ENCODE data around the gene TSHZ3.

The TSHZ3 gene

GRCh38 chr19:31338069-31338776 is 11.0 kb downstream of the TSHZ3 start:
- H3K4me1 ChIP-seq: peaks cover 18% of the 10 kb centered on the region
- no peaks in the 10 kb centered on the region for H3K27me3 ChIP-seq (ENCODE audit: low read depth)
- in situ Hi-C loops (cut with MboI; ENCODE audit: low sequenced_read_pairs): no loop called here
- peak in 1 of 2 experiments; percentile 66 for DNase-seq (ENCODE audit: low spot score in 2 of 2)
- no peaks in the 10 kb centered on the region for H3K36me3 ChIP-seq (replicated peaks)
- no peak overlapping the region for H3K4me3 ChIP-seq
- no peaks in the 10 kb centered on the region for H3K9me3 ChIP-seq

DNA sequence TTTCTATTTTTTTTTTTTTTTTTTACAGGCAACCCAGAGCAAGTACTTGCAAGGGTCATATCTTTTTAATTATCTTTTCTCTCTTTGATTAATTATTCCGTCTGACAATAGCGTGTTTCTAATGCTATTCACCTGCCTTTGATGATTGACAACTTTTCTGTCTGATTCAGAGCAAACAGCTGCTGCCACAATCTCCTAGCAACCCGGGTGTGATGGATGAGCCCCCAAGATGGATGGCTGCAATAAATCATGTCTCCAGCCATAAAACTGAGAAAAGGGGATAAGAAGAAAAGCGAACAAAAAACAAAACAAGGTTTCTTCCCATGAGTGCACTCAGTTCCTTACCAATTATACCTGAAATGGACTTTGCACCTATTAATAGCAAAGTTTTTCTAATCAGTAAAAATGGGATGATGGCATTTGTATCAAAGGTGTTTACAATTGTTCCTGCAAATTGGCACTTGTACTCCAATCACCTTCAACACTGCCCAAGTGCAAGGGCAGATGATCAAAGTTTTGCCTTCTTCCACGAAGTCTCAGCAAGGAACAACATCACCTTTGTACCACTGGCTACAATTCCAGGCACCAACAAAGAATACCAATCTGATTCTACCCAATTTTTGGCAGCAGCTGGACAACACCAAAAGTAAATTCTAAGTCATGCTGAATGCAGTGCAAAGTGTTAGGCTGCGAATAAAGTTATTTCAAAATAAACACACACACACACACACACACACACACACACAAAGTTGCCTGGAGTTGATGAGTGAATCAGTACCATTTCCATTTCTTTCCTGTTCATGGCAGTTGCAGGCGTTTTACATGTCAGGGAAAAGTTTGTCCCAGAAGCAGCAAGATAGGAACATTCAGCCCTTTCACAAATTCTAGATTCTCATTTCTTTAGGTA is 12.0 kb downstream of the TSHZ3 start:
- DNase-seq (ENCODE audit: low spot score in 2 of 2): no peak
- Histone ChIP-seq H3K4me3 (no peak overlapping the region), H3K4me1 (peaks cover 18% of the 10 kb centered on the region), H3K36me3 (replicated peaks) (no peaks in the 10 kb centered on the region), H3K27me3 (ENCODE audit: low read depth) (no peaks in the 10 kb centered on the region), H3K9me3 (no peaks in the 10 kb centered on the region)
- in situ Hi-C loops (cut with MboI; ENCODE audit: low sequenced_read_pairs): no loop called here

- Histone ChIP-seq H3K27me3 (ENCODE audit: low read depth) (no peaks in the 10 kb centered on the region), H3K4me1 (peaks cover 16% of the 10 kb centered on the region), H3K9me3 (no peaks in the 10 kb centered on the region), H3K4me3 (no peak overlapping the region), H3K36me3 (replicated peaks) (no peaks in the 10 kb centered on the region)
- in situ Hi-C loops (cut with MboI; ENCODE audit: low sequenced_read_pairs): no loop called here
- DNase-seq (ENCODE audit: low spot score in 2 of 2): no peak
These were observed 13.5 kb downstream of the TSHZ3 start for GRCh38 chr19:31335716-31336115.

GRCh38 chr19:31334849-31335624 is 14.2 kb downstream of the TSHZ3 start:
- no peaks in the 10 kb centered on the region for H3K36me3 ChIP-seq (replicated peaks)
- no peak for DNase-seq (ENCODE audit: low spot score in 2 of 2)
- H3K9me3 ChIP-seq: no peaks in the 10 kb centered on the region
- H3K4me3 ChIP-seq: no peak overlapping the region
- in situ Hi-C loops (cut with MboI; ENCODE audit: low sequenced_read_pairs): no loop called here
- no peaks in the 10 kb centered on the region for H3K27me3 ChIP-seq (ENCODE audit: low read depth)
- H3K4me1 ChIP-seq: peaks cover 15% of the 10 kb centered on the region

DNA sequence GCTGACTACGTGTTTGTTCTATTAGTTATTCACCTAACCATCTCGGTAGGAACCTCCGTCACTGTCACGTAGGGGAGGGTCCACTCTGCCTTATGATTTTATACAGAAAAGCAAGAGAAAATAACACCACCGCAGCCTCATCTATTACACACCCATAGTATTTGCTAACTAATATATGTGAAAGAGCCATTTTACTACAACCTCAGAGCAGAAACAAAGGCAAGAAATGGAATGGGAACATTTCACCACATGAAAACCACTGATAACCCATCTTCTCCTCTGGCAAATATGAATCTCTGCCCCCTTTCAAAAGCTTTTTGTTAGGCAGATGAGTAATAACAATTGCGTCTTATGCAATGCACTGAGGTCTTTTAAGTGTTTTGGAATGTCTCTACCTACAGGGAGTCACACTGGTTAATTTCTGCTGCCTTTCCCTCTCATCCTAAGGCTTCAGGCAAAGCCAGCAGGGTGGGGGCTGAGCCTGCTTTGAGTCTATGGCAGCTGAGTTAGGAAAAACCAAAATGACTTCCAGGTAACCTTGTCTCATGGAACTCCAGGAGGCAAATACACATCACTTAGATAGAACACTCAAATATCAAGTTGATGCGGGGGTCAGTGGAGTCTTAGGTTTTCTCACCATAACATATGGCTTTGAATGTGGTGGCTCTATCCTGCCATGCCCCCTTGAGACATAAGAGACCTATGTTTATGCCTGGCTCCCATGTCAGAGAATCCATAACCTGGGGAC is 15.0 kb downstream of the TSHZ3 start:
- DNase-seq (ENCODE audit: low spot score in 2 of 2): peak; percentile 48 to 77
- in situ Hi-C loops (cut with MboI; ENCODE audit: low sequenced_read_pairs): no loop called here
- H3K4me1 ChIP-seq: peaks cover 12% of the 10 kb centered on the region
- no peaks in the 10 kb centered on the region for H3K27me3 ChIP-seq (ENCODE audit: low read depth)
- H3K4me3 ChIP-seq: no peak overlapping the region
- no peaks in the 10 kb centered on the region for H3K36me3 ChIP-seq (replicated peaks)
- no peaks in the 10 kb centered on the region for H3K9me3 ChIP-seq

GRCh38 chr19:31332096-31332495 is 17.1 kb downstream of the TSHZ3 start:
- Histone ChIP-seq H3K27me3 (ENCODE audit: low read depth) (no peaks in the 10 kb centered on the region), H3K9me3 (no peaks in the 10 kb centered on the region), H3K36me3 (replicated peaks) (no peaks in the 10 kb centered on the region), H3K4me3 (no peak overlapping the region), H3K4me1 (peaks cover 12% of the 10 kb centered on the region)
- DNase-seq (ENCODE audit: low spot score in 2 of 2): no peak
- in situ Hi-C loops (cut with MboI; ENCODE audit: low sequenced_read_pairs): no loop called here

DNA sequence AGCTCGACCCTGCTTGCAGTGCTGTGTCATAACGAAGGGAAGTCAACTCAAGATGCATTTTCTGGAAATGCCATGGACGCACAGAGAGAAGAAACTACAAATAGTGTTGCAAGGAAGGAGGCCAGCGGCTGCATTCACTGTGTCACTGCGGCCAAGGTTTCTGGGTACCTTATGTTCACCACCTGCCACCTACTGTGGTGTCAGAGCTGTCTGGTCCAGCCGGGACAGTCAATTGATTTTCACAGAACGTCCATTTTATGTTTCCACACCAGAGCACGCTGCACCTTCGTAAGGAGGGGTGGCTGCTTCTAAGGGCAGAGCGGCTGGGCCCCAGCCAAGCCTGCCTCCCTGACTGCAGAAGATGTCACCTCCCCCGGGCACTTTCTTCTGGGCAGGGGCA is 17.7 kb downstream of the TSHZ3 start:
- Histone ChIP-seq H3K36me3 (replicated peaks) (no peaks in the 10 kb centered on the region), H3K4me1 (peaks cover 12% of the 10 kb centered on the region), H3K9me3 (no peaks in the 10 kb centered on the region), H3K27me3 (ENCODE audit: low read depth) (no peaks in the 10 kb centered on the region), H3K4me3 (no peak overlapping the region)
- in situ Hi-C loops (cut with MboI; ENCODE audit: low sequenced_read_pairs): no loop called here
- DNase-seq (ENCODE audit: low spot score in 2 of 2): no peak

DNA sequence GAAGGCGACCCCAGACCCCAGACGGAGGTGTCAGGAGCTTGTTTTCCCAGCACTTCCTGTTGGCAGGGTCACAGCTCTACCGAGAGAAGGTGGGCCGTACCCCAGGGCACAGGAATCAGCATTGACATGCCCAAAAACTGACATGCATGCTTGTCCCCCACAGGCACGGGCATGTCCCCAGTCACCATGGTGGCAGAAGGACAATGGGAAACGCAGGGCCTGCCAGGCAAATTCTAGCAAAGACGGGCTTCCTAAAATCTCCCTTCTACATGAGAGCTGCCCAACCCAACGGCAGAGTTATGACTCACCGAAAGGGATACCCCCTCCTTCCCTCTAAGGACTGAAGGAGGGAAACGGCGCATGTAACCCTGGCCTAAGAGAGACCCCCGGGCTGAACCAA is 18.5 kb downstream of the TSHZ3 start:
- H3K36me3 ChIP-seq (replicated peaks): no peaks in the 10 kb centered on the region

DNA sequence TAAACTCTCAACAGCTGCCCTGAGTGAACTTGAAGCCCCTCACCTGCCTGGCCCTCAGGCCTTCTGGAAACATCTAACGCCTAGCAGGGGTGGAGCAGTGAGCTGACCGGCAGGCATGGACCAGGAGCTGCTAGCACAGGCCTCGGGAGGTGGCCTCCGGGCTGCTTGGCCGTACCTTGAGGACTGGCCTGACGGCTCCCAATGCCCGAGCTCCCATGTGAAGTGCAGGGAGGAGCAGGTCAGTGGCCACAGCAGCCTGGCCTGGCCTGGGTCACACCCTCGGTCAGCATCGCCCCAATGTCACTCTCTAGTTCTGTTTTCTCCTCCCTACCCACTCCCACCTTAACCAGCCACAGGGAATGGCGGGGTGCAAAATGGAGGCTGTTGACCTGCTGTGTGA is 19.0 kb downstream of the TSHZ3 start:
- in situ Hi-C loops (cut with MboI; ENCODE audit: low sequenced_read_pairs): no loop called here
- no peak overlapping the region for H3K4me3 ChIP-seq
- peaks cover 12% of the 10 kb centered on the region for H3K4me1 ChIP-seq
- DNase-seq (ENCODE audit: low spot score in 2 of 2): no peak
- H3K9me3 ChIP-seq: no peaks in the 10 kb centered on the region
- no peaks in the 10 kb centered on the region for H3K36me3 ChIP-seq (replicated peaks)
- no peaks in the 10 kb centered on the region for H3K27me3 ChIP-seq (ENCODE audit: low read depth)

More for the DNA sequence above, 18.5 kb downstream of the TSHZ3 start:
- DNase-seq (ENCODE audit: low spot score in 2 of 2): no peak
- no peak overlapping the region for H3K4me3 ChIP-seq
- H3K4me1 ChIP-seq: peaks cover 12% of the 10 kb centered on the region
- H3K9me3 ChIP-seq: no peaks in the 10 kb centered on the region
- in situ Hi-C loops (cut with MboI; ENCODE audit: low sequenced_read_pairs): no loop called here
- no peaks in the 10 kb centered on the region for H3K27me3 ChIP-seq (ENCODE audit: low read depth)

DNA sequence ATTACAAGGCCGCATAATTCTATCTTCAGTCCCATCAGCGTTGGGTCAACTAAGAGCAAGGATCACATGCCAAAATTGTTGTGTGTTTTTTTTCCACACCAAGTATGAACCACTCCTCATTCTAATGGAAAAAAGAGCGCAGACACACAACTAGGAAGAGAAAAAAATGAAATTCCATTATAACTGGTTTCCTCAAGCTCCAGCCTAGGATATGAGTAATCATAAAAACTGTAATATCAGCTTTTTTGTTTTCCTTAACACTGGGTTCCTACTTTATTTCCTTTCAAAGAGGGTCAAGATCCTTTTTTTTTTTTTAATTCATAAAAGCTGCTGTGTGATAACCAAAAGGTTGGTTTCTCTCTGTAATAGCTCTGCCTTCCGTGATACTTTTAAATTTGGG is 19.4 kb downstream of the TSHZ3 start:
- H3K4me3 ChIP-seq: no peak overlapping the region
- peaks cover 11% of the 10 kb centered on the region for H3K4me1 ChIP-seq
- DNase-seq (ENCODE audit: low spot score in 2 of 2): no peak
- in situ Hi-C loops (cut with MboI; ENCODE audit: low sequenced_read_pairs): no loop called here
- no peaks in the 10 kb centered on the region for H3K36me3 ChIP-seq (replicated peaks)
- no peaks in the 10 kb centered on the region for H3K9me3 ChIP-seq
- H3K27me3 ChIP-seq (ENCODE audit: low read depth): no peaks in the 10 kb centered on the region

DNA sequence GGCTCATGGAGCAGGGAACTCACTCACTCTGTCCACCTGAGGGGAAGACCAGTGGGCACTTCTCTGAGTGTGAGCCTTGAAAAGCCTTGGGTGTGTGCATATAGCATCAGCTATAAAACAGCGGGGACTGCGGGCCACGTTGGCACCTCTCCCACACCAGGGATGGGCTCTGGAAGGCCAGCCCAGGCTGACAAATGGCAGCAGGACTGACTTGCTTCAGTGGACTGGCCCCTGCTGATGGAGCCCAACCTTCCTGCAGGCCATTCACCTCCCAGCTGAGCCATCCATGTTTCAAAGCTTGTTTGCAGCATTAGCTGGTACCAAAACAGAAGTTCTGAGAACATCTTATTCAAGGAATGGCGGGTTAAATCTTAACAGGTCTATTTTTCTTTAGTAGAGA is 21.0 kb downstream of the TSHZ3 start:
- no peak for DNase-seq (ENCODE audit: low spot score in 2 of 2)
- H3K27me3 ChIP-seq (ENCODE audit: low read depth): no peaks in the 10 kb centered on the region
- in situ Hi-C loops (cut with MboI; ENCODE audit: low sequenced_read_pairs): no loop called here
- no peaks in the 10 kb centered on the region for H3K36me3 ChIP-seq (replicated peaks)
- no peaks in the 10 kb centered on the region for H3K4me1 ChIP-seq
- no peaks in the 10 kb centered on the region for H3K9me3 ChIP-seq
- H3K4me3 ChIP-seq: no peak overlapping the region

DNA sequence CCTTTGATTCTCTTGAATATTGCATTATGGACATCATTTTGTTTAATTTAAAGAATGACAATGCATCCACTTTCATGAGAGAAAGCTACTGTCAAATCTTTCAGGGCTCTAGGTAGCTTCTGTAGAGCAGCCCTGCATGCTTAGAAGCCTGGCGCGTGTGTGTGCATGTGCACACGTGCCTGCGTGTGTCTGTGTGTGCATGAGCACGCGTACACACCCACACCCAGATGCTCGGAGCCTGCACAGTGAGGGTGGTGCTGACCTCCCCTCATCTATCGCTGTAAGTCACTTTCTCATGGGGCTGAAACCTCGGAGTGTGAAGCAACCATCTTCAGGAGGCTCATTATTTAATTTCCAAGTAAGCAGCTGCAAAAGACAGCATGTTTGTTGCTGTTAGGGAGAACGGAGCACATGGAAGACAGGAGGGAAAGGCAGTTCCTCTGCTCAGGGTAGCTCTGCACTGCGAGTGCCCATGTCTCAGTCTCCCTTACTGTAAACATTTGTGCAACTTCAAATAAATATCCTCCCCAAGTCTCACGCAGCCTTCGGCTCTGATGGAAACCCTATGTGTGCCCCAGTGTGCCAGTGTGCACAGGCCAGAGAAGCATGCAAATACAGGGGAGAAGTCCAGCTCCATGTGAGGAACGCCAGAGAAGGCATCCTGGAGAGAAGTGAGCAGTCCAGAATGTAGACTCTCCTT is 22.8 kb downstream of the TSHZ3 start:
- Histone ChIP-seq H3K4me3 (no peak overlapping the region), H3K27me3 (ENCODE audit: low read depth) (no peaks in the 10 kb centered on the region), H3K36me3 (replicated peaks) (no peaks in the 10 kb centered on the region), H3K9me3 (no peaks in the 10 kb centered on the region), H3K4me1 (no peaks in the 10 kb centered on the region)
- DNase-seq (ENCODE audit: low spot score in 2 of 2): no peak
- in situ Hi-C loops (cut with MboI; ENCODE audit: low sequenced_read_pairs): no loop called here

DNA sequence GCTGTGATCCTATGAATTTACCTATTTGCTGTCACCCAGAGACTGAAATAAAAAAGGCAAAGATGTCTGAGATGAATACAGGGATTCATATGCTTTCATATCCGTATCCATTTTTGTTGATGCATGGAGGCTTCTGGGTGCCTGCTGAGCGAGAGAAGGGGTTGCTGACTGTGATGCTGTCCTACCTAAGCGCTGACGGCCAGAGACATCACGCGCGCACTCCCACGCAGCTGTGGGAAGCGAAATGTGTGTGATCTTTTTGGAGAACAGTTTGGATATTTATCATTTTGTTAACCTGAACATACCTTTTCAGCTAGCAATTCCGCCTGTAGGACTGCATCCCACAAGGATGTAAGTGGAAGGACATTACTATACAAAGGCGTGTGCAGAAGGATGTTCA is 23.9 kb downstream of the TSHZ3 start:
- Histone ChIP-seq H3K4me3 (no peak overlapping the region), H3K36me3 (replicated peaks) (no peaks in the 10 kb centered on the region), H3K9me3 (no peaks in the 10 kb centered on the region), H3K4me1 (no peaks in the 10 kb centered on the region), H3K27me3 (ENCODE audit: low read depth) (no peaks in the 10 kb centered on the region)
- in situ Hi-C loops (cut with MboI; ENCODE audit: low sequenced_read_pairs): no loop called here
- DNase-seq (ENCODE audit: low spot score in 2 of 2): no peak

Data from HAP-1 (cell line).